Stimulated activated CD8-positive, alpha-beta memory T cell treated with anti-CD3 and anti-CD28 coated beads, Interleukin-7, amount 100 ng/mL, for 4 hours (primary cell): ENCODE results near the gene ARHGEF11.

Experiments used
- DNase-seq, 2 donors: peaks; one replicate each; pipeline ENCODE4 v3.0.0-alpha.2; 2020; ENCODE audit warnings: low read depth in 2 of 2

ARHGEF11 gene

DNA sequence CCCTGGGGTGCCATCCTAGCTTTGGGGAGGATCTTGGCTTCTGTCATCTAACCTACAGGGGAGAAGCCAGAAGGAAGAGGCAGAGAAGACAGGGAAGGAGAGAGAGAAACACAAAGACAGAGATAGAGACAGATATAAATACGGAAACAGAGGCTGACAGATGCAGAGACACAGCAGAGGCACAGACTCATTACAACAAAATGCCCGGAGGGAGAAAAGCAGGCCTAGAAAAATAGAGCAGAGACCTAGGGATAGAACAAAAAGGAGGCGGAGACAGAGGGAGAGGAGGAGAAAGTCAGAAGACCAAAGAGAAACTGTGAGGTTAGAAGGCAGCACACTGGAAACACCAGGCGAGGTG is 150.1 kb downstream of the ARHGEF11 start:
- DNase-seq = no peak

DNA sequence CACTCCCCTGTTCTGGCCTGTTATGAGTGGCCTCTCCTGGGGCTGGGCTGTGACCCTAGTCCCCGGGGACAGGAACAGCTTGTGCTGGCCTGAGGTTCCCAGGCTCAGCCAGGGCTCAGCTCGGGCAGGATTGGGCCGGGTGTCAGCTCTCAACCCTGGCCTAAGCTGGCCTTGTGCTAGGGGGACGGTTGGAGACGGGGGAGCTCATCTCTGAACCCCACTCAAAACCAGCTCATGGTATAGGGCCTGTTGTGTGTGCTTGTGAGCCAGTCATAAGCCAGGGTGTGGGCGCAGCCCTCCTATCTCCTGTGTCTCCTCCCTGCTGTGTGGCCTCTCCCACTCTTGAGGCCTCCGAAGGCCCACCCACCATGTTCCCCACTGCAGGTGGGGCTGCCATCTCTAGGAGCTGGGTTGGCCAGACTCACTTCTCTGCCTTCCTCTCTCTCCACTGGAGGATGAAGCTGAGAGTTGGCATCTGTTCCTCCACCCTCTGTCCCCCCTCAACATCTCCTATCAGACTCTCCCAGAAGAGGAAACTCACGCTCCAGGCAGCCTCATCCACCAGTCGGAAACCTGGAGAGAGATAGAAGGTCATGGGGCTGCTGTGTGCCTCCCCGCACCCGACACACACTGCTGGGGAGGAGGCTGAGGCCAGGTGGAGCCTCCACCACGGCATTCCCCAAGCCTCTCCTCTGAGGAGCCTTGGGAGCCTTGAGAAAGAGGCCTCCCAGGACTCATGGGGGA is 150.7 kb downstream of the ARHGEF11 start:
- no peak for DNase-seq

DNA sequence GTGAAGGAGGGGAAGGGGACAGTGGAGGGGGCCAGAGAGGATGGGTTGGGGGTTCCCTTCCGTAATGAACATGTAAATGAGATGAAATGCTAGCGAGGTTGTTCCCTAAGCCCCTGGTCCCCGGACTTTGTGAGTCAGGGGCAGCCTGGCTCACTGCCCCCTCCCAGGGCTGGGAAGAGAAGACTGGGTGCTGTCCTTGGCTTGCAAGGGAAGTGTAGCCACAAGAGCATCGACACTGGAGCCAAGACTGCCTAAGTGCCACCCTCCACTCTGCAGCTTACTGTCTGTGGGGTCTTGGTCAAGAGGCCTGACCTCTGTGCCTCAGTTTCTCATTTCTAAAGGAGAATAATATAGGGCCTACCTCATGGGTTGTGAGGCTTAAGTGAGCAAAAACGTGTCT is 151.5 kb downstream of the ARHGEF11 start:
- DNase-seq = no peak

DNA sequence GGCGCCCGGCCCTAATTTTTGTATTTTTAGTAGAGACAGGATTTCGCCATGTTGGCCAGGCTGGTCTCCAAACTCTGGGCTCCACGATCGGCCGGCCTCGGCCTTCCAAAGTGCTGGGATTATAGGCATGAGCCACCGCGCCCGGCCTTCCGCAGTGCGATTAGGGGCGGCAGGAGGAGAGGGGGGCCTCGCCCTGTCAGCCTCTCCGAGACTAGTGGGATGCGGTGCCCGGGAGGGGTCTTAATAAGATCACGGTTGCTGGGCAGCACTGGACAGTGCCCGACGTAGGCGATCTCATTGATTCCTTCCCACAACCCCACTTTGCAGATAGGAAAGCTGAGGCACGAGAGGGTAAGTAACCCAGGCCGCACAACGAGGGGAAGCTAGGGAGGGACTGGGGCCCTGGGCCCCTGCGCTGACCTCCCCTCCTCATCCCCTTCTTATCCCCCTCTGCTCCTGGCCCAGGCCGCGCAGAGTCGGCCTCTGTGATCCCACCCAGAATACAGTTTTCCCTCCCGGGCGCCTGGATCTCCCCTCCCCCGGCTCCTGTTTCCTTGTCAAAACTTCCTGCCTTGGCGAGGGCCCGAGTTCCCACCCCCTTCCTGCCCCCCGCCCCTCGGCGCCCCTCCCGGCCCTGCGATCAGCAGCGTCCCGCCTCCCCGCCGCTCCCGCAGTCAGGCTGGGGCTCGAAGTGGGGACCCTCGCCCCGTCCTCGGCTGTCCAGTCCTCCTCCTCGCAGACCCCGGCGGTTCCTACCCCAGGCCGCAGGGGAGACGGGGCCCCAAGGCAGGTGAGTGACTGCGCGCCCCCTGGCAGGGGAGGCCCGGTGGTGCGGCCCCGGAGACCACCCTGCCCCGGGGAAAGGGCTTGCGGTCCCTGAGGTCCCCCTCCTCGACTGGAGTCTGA is 152.2 kb downstream of the ARHGEF11 start, which contains the start of gene PEAR1:
PEAR1 (plus strand) TSS at position 671 of the 906 bp plus-strand sequence. CDS start 10,209 bp downstream, outside the sequence.
- DNase-seq = no peak

DNA sequence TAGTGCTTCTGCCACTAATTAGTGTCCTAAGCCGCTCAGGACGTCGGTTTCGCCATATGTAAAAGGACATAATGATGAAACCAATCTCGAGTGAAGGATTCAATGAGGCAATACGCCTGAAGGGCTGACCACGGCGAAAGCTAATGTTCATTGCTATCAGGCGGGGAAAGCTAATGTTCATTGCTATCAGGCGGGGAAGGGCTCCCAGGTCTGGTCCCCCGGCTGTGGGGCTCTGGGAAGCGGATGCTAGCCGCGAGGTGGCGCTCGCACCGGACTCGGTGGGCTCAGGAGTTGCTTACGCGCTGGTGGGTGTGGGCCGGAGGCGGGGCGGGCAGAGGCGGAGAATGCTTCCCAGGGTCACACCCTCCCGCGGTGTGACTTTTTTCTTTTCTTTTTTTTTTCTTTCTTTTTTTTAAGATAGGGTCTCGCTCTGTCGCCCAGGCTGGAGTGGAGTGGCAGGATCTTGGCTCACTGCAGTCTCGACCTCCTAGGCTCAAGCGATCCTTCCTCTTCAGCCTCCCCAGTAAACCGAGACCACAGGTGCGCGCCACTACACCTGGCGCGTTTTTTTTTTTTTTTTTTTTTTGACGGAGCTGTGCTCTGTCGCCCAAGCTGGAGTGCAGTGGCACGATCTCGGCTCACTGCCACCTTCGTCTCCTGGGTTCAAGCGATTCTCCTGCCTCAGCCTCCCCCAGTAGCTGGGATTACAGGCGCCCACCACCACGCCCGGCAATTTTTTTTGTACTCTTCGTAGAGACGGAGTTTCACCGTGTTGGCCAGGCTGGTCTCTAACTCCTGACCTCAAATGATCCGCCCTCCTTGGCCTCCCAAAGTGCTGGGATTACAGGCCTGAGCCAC is 153.1 kb downstream of the ARHGEF11 start:
- DNase-seq = peak; percentile 78 to 81

DNA sequence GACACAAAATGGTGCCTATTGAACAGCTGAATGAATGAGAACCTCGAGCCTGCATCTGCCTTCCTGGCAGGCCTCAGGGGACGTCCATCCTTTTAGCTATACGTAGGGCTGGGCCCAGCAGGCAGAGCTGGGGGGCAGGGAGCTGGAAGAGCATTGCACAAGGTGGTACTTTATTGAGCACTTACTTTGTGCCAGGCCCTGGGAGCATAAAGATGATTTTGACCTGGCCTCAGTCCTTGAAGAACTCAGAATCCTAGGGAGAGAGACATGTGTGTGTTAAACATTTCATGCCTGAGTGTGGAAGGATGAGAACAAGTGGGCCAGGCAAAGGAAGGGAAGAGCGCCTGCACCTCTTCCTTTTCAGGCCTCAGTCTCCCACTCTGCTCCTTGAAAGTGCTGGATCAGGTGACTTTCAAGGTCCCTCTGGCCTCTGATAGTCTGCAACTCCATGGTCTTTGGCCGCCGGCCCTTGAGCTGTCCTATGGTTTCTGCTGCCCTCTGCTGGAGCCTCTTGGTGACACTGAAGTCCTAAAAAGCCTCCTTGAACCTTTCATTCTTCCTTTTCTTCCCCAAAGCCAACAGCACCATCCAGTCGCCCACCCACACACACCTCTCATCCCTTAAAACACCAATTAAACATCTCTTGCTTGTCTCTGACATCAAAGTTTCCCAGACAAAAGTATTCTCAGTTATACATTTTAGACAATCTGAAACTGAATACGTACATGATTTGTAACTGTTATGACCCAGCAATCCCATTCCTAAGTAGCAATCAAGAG is 155.6 kb downstream of the ARHGEF11 start:
- peak; percentile 27 for DNase-seq

DNA sequence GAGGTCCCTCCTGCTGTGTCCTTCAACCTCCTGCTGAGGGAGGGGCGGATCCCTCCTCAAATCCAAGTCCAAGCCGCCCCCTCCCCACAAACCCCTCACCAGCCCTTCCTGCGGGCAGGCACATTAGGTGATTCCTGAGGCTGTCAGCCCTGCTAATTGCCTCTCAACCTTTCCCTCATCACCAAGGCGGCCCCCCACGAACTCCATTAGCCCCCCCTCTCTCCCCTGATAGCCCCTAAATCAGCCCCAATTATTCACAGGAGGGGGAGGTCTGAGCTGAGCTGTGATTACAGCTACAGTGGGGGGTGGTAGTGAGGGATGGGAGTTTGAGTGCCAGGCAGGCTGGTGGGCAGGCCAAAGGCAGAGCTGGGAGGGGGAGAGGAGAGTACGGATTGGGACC is 157.8 kb downstream of the ARHGEF11 start:
- no peak for DNase-seq

DNA sequence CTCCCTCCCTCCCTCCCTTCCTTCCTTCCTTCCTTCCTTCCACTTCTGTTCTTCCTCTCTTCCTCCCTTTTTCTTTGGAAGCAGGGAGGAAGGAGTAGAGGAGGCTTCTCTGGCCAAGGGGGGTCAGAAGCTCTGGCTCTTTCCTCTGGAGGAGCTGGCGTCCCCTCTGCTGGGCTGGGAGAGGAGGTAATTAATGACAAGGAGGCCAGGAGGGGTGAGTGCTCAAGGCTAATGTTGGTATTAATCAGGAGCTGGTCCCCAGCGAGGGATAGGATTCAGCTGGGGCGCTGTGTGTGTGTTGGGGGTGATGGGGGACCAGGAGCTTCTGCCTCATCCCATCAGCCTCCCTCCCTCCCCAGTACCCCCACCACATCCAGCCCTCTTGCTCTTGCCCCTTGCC is 158.2 kb downstream of the ARHGEF11 start:
- DNase-seq = no peak

DNA sequence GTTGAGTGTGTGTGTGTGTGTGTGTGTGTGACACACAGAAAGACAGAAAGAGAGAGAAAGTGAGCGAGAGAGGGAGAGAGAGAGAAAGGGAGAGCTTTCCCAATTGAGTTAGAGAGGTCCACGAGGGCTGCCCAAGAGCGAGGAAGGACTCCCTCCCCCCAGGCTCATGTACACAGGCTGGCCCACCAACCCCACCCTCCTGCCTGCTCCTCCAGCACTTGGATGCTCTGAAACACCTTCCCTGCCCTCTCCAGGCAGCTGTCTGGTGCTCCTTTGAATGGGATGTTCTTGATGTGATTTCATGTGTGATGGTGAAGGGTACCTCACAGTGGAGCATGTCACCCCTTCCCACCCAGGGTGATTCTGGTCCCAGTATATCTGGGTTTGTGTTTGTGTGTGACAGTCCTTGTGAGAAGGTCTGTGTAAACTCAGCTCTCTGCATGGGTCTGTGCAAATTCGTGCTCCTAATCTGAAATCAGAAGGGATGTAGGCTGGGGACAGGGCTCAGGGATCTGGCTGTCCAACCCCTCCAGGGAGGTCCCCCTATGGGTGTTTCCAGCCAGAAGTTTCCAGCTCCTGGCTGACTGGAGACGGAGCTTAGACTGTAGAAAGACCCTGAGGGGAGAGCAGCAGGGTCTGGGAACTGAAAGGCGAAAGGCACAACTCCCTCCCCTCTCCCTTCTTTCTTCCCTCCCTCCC is 158.8 kb downstream of the ARHGEF11 start:
- no peak for DNase-seq

DNA sequence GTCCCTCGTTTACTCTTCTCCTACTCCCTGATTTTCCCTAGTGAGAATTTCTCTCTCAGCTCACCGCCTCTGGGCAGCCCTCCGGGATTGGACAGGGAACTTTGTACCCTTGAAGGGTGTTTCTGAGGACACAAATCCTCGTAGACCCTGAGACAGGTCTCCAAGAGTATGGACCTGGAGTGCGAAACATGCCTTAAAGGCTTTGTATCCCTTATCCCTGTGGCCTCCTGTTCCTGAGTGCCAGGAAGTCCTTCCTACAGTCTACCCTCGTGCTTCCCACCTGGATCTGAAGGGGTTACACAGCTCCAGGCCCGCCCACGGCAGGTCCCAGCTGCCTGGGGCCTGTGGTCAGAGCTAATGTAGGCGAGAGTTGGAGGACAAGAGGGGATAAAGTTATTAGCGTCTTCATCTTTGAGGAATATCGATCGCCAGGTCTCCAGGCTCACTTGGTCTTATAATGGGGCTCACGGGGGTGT is 159.6 kb downstream of the ARHGEF11 start:
- no peak for DNase-seq

DNA sequence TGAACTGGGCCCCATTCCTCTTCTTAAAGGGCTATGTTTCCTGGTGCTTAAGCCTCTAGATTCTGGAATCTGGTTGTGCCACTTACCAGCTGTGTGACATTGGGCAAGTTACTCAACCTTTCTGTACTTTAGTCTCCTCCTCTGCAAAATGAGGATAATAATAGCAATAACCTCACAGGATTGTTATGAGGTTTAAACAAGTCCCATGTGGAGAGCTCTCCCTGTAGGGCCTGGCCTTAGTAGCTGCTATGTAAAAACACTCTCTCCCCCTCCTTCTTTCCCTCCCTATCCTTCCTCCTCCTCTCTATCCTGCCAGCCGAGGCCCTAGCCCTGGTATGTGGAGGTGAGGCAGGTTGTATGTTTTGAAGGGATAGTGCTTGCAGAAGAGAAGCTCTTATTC is 160.2 kb downstream of the ARHGEF11 start:
- DNase-seq = no peak
